PC-9 (cell line): ENCODE measurements around the gene AOAH.

Source experiments
- CTCF ChIP-seq: fragments of 200-600 bp; sonication (generic); conservative IDR thresholded peaks from 2 replicates; pipeline ENCODE4 v1.6.1; 2017; ENCODE audit warnings: mixed run types, antibody characterized with exemption, mild to moderate bottlenecking, moderate library complexity
- EZH2 ChIP-seq: fragments of 200-600 bp; sonication (generic); IDR thresholded peaks from 2 replicates; pipeline ENCODE4 v1.8.0; 2017; ENCODE audit warnings: antibody characterized with exemption, low read depth

GRCh38 chr7:36690514-36691187 is 33.6 kb downstream of the AOAH start:
- TF ChIP-seq CTCF: no peak
- no peak for TF ChIP-seq EZH2
